HepG2 (cell line): Measurements from ENCODE around the gene SHROOM1. TPM values are rescaled to one million over a fixed set of nuclear protein-coding genes. Genes with fewer than 3 reads are reported as not detected.

ENCODE experiments used
- ADNP ChIP-seq: sonication (generic); formaldehyde crosslinking; IDR thresholded peaks from 2 replicates; pipeline ENCODE4 v1.4.0; 2020; ENCODE audit warnings: missing genetic modification reagents
- DMTF1 ChIP-seq: sonication (generic); formaldehyde crosslinking; IDR thresholded peaks from 2 replicates; pipeline ENCODE4 v1.4.0; 2020; ENCODE audit warnings: mild to moderate bottlenecking, missing genetic modification reagents
- HNF4A ChIP-seq: sonication (generic); formaldehyde crosslinking; IDR thresholded peaks from 2 replicates; pipeline ENCODE4 v1.4.0; 2020; ENCODE audit warnings: missing genetic modification reagents
- MTERF4 ChIP-seq: sonication (generic); formaldehyde crosslinking; IDR thresholded peaks from 2 replicates; pipeline ENCODE4 v1.8.0; 2023; ENCODE audit warnings: mild to moderate bottlenecking, missing genetic modification reagents
- PAXIP1 ChIP-seq: sonication (generic); formaldehyde crosslinking; conservative IDR thresholded peaks from 2 replicates; pipeline ENCODE4 v1.4.0; 2020; ENCODE audit warnings: mild to moderate bottlenecking, missing genetic modification reagents, moderate library complexity
- POLR2G ChIP-seq: fragments of 200-400 bp; formaldehyde crosslinking; IDR thresholded peaks from 2 replicates; pipeline ENCODE4 v1.6.1; 2018; ENCODE audit warnings: mild to moderate bottlenecking, low read depth, low read length, moderate library complexity
- ZNF546 ChIP-seq: sonication (generic); formaldehyde crosslinking; conservative IDR thresholded peaks from 2 replicates; pipeline ENCODE4 v1.8.1; 2023; ENCODE audit warnings: mild to moderate bottlenecking, missing genetic modification reagents
- ZNF766 ChIP-seq: sonication (generic); formaldehyde crosslinking; IDR thresholded peaks from 2 replicates; pipeline ENCODE4 v1.5.0; 2020; ENCODE audit warnings: missing genetic modification reagents, borderline replicate concordance
- polyA plus RNA-seq, 8 experiments: library from polyadenylated mRNA; depleted of rRNA in 3 of 8; stranded (reverse) in 7 of 8; unstranded in 1 of 8; fragments of >200 nt; fragmentation: Illumina TruSeq in 4 of 8; extraction: Trizol in 4 of 8; gene quantifications; 2 replicates each; pipeline versions ENCODE4 v1.2.1 to v1.2.3, GENCODE V29; 2011 to 2016; ENCODE audit warnings: low read depth in 4 of 8, missing spikeins in 1 of 8, mixed read lengths in 1 of 8; ENCODE audit not compliant: insufficient read depth in 1 of 8
- total RNA-seq, 5 experiments: library from RNA; depleted of rRNA; stranded (reverse); fragments of >200 nt; fragmentation: Illumina TruSeq; extraction: Trizol; gene quantifications; 2 replicates each; pipeline ENCODE4 v1.2.3, GENCODE V29; 2016; ENCODE audit warnings: low read depth in 1 of 5

Gene SHROOM1
- total and polyA plus RNA-seq, 2 of the 13 experiments (the other 11 are each of a cell fraction or from before 2014, with no cell fraction given), result 18.2 to 25.7 TPM

- TF ChIP-seq MTERF4 (CRISPR knock-in tag) (no peak), ZNF546 (CRISPR knock-in tag) (no peak; the same call in 1 of the 2 replicates), POLR2G (peak; percentile 56), HNF4A (CRISPR knock-in tag) (peak; percentile 55), DMTF1 (CRISPR knock-in tag) (no peak), ZNF766 (CRISPR knock-in tag) (no peak), ADNP (CRISPR knock-in tag) (no peak), PAXIP1 (peak; percentile 35)
- TF ChIP-seq, all 625 proteins: peak for 90
These were observed 10.2 kb downstream of the SHROOM1 start (continued) for GRCh38 chr5:132820162-132820754.
